ENCODE data around the gene MTF2.
A peak's percentile ranks its signal among the peaks of the same experiment; 100 is the strongest.
"Not testable (repeated sequence)": the region's sequence is repeated elsewhere in the genome, so short reads cannot be mapped to it uniquely, and the experiment has no call there.

Gene MTF2

DNA sequence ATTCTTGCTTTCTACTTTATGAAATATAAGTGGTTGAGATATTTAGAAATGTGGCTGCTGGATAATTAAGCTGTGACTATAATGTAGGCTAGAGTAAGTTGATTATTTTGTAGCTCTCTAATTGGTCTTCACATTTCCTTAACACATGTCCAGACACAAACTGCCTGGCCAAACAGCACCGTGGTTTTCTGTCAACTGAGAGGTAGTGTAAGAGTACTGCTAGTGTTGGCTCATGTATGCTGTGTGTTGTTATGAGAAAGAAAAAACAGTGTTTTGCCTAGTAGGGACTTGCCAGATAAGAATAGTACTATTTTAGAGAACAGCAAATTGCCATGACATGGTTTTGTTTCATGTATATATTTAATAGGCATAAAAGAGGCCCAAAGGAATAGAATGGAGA lies 64.1 kb downstream of the MTF2 start:
- no peak for DNase-seq

DNA sequence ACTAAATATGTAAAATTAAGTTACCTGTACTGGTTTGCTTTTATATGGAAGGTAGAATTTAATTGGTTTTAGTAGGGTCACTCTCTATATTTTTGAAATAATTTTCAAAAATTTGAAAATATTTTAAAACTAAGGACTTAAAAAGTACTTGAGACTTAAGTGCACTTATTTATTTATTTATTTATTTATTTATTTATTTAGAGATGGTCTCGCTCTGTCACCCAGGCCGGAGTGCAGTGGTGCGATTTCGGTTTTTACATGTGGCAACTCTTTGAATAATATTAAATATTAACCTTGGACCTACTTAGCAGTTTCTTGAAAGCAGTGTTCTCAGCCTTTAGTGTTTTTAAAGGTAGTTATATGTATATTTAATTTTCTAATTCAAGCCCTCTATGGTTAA lies 64.7 kb downstream of the MTF2 start:
- no peak for DNase-seq

DNA sequence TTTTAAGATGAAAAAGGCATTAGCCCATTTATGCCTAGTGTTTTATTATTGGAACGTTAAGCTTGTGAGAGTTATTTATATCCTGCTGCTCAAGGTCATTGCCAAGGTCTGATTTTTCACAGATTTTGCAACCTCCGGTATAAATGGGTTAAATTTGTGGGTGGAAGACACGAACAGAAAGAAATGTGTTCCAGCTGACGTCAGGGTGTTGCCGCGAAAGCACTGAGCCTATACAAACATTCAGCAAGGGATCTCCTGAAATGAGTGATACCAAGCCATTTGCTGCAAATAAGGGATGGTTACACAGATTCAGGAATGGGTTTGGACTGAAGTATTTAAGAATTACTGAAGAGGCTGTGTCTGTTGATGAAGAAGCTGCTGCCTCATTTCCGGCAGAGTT lies 68.9 kb downstream of the MTF2 start:
- no peak for DNase-seq

DNA sequence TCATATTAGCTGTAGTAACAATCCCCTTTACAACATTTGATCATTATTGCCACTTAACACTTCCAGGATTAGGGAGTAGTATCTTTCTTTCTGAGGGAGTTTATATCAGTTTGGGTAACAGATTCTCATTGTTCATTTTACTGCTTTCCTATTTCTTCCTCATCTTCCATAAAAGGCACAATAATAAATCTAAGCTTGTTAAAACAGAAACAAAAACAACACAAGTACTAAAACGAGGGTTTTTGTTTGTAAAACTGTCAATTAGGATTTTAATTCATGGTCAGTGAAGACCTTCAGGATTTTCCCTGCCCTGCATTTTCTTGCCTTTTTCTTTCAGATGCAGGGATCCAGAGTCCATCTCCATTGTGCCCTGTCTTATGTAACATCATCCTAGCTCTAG lies 71.6 kb downstream of the MTF2 start:
- DNase-seq = no peak

DNA sequence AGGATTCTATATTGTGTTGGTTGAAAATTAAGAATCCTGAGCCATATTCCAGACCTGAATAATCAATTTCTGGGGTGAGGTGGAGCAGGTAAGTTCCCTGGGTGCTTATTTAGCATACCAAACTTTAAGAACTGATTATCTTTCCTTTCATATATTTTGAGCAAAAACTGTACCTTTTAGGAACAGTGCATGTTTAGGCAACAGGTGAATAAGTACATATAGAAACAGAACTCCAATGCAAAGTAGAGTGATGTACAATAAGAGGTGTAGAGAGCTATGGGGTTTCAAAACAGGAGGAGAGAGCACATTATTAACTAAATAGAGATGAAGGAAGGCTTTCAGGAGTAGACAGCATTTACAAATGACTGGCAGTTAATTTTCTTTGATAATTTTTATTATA lies 72.4 kb downstream of the MTF2 start:
- DNase-seq = no peak

GRCh38 chr1:93152835-93153234 lies 73.8 kb downstream of the MTF2 start:
- DNase-seq = no peak

DNA sequence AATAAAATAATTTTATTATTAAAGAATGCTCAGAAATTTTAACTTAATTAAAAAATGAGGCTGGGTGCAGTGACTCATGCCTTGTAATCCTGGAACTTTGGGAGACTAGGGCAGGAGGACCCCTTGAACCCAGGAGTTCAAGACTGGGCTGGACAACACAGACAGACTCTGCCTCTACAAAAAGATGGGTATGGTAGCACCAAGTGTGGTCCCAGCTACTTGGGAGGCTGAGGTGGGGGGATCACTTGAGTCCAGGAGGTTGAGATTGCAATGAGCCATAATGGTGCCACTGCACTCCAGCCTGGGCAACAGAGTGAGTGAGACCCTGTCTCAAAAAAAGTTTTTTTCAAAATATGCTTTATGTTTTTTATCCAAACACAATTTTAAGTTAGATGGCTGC lies 75.8 kb downstream of the MTF2 start:
- no peak for DNase-seq

- no peak for DNase-seq
Observed at GRCh38 chr1:93155335-93155734, 76.3 kb downstream of the MTF2 start.

- no peak for DNase-seq
Observed at GRCh38 chr1:93159337-93159736, 80.3 kb downstream of the MTF2 start.

- not testable (repeated sequence) for DNase-seq
Observed at GRCh38 chr1:93163314-93163713, 84.2 kb downstream of the MTF2 start.

GRCh38 chr1:93164816-93165215 lies 85.7 kb downstream of the MTF2 start:
- DNase-seq = no peak

DNA sequence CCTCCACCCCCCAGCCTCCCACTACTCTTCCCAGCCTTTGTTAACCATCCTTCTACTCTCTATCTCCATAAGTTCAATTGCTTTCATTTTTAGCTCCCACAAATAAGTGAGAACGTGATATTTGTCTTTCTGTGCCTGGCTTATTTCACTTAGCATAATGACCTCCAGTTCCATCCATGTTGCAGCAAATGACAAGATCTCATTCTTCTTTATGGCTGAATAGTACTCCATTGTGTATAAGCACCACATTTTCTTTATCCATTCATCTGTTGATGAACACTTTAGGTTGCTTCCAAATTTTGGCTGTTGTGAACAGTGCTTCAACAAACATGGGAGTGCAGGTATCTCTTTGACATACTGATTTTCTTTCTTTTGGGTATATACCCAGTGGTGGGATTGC lies 86.8 kb downstream of the MTF2 start:
- not testable (repeated sequence) for DNase-seq

DNA sequence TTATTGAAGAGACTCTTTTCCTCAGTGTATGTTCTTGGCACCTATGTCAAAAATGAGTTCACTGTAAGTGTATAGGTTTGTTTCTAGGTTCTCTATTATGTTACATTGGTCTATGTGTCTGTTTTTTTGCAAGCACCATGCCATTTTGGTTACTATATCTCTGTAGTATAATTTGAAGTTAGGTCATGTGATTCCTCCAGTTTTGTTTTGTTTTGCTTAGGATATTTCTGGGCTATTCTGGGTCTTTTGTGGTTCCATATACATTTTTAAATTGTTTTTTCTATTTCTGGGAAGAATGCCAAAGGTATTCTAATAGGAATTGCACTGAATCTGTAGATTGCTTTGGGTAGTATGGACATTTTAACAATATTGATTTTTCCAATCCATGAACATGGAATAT lies 87.9 kb downstream of the MTF2 start:
- DNase-seq = no peak

DNA sequence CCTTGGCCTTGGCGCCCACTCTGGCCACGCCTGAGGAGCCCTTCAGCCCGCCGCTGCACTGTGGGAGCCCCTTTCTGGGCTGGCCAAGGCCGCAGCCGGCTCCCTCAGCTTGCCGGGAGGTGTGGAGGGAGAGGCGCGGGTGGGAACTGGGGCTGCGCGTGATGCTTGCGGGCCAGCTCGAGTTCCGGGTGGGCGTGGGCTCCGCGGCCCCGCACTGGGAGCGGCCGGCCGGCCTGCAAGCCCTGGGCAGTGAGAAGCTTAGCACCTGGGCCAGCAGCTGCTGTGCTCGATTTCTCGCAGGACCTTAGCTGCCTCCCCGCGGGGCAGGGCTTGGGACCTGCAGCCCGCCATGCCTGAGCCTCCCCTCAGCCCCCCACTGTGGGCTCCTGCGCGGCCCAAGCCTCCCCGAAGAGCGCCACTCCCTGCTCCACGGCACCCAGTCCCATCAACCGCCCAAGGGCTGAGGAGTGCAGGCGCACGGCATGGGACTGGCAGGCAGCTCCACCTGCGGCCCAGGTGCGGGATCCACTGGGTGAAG lies 91.1 kb downstream of the MTF2 start:
- DNase-seq = not testable (repeated sequence)

DNA sequence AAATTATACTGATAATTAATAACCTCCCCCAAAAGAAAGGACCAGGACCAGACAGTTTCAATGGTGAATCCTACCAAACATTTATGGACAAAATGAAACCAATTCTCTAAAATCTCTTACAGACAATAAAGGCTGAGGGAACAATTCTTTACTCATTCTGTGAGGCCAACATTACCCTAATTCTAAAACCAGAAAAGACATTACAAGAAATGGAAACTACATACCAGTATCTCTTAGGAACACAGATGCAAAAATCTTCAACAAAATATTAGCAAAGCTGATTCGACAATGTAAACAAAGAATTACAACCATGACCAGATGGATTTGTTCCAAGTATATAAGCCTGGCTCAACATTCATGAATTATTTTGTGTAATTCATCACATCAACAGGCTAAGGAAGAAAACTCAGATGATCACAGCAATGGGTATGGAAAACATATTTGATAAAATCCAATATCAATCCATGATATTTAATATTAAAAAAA lies 92.5 kb downstream of the MTF2 start:
- DNase-seq = no peak

DNA sequence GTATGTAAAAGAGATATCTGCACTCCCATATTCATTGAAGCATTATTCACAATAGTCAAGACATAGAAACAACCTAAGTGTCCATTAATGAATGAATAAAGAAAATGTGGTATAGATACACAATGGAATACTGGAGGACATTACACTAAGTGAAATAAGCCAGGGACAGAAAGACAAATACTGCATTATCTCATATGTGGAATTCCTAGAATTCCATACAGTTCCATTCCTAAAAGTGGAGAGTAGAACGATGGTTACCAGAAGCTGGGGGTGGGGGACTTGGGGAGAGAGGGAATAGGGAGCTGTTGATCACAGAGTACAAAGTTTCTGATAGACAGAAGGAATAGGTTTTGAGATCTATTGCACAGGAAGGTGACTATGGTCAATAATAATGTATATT lies 93.7 kb downstream of the MTF2 start:
- DNase-seq = no peak

- DNase-seq = not testable (repeated sequence)
Observed at GRCh38 chr1:93174638-93175037, 95.6 kb downstream of the MTF2 start.

GRCh38 chr1:93177991-93178390 lies 98.9 kb downstream of the MTF2 start:
- DNase-seq = no peak

DNA sequence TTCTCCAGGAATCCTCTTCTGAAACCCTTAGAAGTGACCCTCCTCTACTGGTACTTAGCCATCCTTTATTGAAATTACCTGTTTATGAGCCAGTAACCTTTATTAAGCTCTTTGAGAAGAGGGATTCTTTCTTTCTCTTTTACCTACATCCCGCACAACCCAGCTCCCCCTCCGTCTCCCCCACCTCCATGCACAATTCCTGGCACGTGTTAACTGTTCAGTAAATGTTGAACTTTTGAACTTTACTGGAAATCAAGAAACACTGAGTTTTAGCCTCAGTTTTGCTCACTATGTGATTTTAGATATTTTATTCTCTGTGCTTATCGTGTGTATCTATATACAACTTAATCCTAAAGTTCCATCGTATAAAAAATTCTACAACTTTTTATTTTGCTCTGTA lies 99.3 kb downstream of the MTF2 start:
- no peak for DNase-seq

- peak; percentile 89 to 95 for DNase-seq
Observed at GRCh38 chr1:93179886-93180722, 101.0 kb downstream of the MTF2 start, which contains the start of gene TMED5. Gene TMED5, minus strand, starts transcription at chr1:93180413. Its CDS starts 171 bp downstream, at chr1:93180242.

GRCh38 chr1:93180723-93181613 lies 101.9 kb downstream of the MTF2 start, which contains the start of gene CCDC18:
Gene CCDC18, plus strand, starts transcription at chr1:93180724. Its CDS starts 2,638 bp downstream, at chr1:93183362.
- DNase-seq = peak; percentile 45 to 47

- no peak for DNase-seq
Observed at GRCh38 chr1:93186667-93187066, 107.6 kb downstream of the MTF2 start.

Data from stimulated activated CD4-positive, alpha-beta T cell treated with anti-CD3 and anti-CD28 coated beads, Interleukin-4, amount 100 ng/mL, for 4 hours (primary cell).